Suppressor macrophage (primary cell): Measurements from ENCODE around the gene ANKRD6.
A peak's percentile ranks its signal among the peaks of the same experiment; 100 is the strongest.

ENCODE experiments used
- DNase-seq, 4 experiments: peaks; one replicate each; pipeline ENCODE4 v3.0.0-alpha.2; 2020 to 2022

The ANKRD6 gene

GRCh38 chr6:89475101-89475500 lies 42.1 kb downstream of the ANKRD6 start:
- peak in 2 of 4 experiments; percentile 39 to 55 for DNase-seq

GRCh38 chr6:89475634-89476033 lies 42.7 kb downstream of the ANKRD6 start:
- DNase-seq: peak; percentile 5 to 30 (median 14)

- DNase-seq: peak; percentile 36 to 75 (median 53)
Measured at GRCh38 chr6:89479897-89480296, 46.9 kb downstream of the ANKRD6 start.

DNA sequence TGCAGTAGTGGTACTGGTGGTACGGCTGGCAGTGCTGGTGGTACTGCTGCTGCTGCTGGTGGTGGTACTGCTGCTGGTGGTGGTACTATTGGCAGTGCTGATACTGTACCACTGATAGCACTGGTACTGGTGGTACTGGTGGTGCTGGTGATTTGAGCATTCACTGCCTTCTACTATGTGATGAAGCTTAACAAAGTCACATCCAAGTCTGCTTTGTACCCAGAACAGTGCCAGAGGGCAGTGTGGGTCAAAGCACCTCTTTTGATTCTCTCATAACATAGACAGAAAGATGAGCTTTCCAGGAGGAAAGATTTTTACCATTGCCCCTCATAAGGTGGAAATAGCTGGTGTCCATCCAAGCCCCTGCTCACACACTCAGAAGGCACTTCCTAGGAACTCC lies 48.7 kb downstream of the ANKRD6 start:
- no peak for DNase-seq

DNA sequence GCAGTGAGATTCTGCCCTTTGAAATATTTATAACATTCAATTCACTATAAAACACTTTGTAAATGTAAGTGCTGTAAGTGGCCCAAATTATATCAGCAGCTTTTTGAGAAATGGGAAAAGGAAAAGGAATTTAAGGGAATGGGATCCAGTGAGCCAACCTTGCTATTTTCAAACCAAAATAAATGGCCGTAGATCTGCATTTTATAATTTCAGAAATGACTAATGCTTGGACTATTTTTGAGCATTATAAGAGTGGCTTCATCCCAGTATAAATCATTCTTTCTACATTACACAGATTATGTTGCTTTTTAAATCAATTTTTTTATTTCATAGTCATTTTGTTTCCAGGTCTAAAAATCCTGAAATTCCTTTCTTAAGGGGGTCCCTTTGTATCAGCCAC lies 49.2 kb downstream of the ANKRD6 start:
- no peak for DNase-seq

GRCh38 chr6:89483111-89483720 lies 50.3 kb downstream of the ANKRD6 start:
- DNase-seq: no peak

- DNase-seq: no peak
Measured at GRCh38 chr6:89485320-89485719, 52.4 kb downstream of the ANKRD6 start.

DNA sequence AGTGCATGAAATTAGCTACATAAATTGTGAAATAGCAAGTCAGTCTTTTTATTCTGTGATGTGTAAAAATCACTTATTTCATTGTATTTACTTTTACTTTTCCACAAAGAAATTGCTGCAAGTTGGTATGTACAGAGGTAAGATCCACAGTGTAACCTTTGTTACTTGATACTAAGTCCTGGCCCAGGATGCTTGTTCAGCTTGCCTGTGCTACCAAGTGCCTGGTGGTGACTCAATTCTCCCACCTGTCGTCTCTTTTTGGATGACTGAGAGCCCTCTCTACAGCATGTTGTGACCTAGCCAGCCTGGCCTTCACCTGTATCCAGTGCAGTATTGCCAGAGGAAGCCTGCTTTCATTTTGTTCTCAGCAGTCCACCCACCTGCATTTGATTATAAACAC lies 54.9 kb downstream of the ANKRD6 start:
- no peak for DNase-seq

- DNase-seq: no peak
Measured at GRCh38 chr6:89488438-89488837, 55.5 kb downstream of the ANKRD6 start.

- DNase-seq: no peak
Measured at GRCh38 chr6:89489078-89489477, 56.1 kb downstream of the ANKRD6 start.

- no peak for DNase-seq
Measured at GRCh38 chr6:89492025-89492640, 59.2 kb downstream of the ANKRD6 start.

DNA sequence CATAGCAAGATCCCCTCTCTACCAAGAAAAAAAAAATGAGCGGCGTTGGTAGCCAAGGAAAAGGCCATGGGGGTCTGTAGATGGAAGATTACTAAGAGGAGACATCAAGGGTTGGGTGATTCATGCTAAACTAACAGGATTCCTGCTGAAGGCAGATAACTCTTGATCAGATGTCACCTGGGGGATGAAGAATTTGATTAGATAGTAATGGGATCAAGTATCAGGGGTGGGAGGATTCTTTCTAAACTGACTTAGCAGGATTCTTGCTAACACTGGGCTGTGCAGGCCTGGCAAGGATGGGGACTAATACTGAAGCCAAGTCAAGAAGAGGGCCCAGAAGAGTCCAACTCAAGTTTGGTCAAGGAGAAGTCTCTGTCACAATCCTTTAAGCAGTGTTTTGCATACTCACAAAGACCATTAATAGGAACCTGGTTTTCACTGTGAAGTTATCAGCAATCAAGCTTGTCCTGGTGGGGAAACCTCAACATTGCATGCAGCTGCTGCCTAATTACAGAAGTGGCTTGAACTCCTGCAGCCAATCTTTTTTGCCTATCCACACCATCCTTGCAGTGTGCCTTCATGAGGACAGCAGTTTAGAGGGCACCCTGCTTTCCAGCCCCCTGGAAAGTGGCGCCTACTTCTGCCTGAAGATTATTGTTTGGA lies 61.3 kb downstream of the ANKRD6 start:
- DNase-seq: no peak

GRCh38 chr6:89495961-89496535 lies 63.1 kb downstream of the ANKRD6 start:
- DNase-seq: no peak

DNA sequence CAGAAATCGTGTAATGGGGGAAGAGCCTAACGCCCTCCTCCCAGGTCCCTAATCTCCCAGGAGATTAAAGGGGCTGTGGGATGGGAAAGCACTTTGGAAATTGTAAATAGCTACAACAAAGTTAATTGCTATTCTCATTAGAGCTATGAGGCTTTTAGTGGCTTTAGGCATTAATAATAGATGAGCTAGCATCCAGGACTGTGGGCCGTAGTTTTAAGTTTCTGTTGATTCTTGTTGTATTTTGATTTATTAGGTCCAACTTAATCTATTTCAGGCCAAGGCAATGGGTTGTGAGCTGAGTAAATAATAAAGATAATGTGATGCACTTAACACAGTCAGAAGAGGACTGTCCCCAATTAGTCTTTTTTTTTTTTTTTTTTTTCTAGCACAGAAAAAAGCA lies 67.7 kb downstream of the ANKRD6 start:
- DNase-seq: no peak

- no peak for DNase-seq
Measured at GRCh38 chr6:89501222-89501621, 68.3 kb downstream of the ANKRD6 start.

GRCh38 chr6:89501753-89502152 lies 68.8 kb downstream of the ANKRD6 start:
- no peak for DNase-seq

DNA sequence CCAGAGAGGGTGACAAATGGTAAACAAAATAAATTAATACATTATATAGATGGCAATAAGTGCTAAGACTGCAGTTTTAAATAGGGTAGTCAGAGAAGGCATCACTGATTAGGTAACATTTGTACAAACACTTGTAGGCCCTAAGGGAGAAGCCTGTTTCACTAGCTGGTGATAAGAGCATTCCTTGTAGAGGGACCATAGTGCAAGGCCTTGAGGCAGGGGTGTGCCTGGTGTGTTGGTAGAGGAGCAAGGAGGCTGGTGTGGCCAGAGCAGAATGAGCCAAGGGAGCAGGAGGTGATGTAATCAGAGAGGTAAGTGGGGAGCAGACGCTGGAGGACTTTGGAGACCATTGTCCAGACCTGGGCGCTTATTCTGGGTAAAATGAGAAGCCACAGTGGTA lies 70.7 kb downstream of the ANKRD6 start:
- DNase-seq: no peak

GRCh38 chr6:89505847-89506246 lies 72.9 kb downstream of the ANKRD6 start:
- DNase-seq: no peak

- DNase-seq: no peak
Measured at GRCh38 chr6:89506716-89507617, 74.0 kb downstream of the ANKRD6 start.

DNA sequence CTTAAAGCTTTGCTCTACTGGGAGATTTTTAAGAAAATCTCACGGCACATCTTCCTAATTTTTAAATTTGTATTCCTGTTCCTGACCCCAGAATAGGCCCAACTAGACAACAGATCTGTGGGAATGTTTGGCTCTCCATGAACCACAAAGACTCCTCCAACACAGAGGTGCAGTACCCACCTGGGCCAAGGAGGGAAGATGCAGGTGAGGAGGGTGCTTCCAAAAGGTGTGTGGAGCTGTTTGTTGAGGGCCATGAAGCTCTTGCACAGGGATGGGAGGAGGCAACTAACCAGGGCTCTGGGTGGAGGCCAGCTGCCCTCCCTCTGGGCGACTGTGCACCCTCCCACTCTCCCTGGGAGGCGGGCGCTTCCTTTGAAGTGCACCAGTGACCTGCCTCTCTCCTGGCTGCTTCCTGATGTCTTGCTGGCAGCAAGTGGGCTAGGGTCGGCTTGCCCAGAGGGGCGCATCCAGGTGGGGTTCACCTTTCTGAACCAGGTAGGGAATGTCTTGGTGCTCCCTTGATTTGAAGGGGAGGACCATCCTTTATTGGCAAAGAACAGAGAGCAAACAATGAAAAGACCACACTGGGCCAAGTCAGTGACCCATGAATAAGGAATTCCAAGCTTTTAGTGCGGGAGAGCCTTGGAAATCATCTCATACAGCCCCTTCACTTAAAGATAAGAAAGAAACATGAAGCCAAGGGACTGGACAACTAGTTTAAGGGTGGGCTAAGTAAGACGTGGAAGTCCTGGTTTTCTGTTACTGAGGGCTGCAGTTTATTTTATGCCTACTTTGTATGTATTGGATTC lies 76.0 kb downstream of the ANKRD6 start:
- DNase-seq: peak in 1 of 4 experiments; percentile 2

DNA sequence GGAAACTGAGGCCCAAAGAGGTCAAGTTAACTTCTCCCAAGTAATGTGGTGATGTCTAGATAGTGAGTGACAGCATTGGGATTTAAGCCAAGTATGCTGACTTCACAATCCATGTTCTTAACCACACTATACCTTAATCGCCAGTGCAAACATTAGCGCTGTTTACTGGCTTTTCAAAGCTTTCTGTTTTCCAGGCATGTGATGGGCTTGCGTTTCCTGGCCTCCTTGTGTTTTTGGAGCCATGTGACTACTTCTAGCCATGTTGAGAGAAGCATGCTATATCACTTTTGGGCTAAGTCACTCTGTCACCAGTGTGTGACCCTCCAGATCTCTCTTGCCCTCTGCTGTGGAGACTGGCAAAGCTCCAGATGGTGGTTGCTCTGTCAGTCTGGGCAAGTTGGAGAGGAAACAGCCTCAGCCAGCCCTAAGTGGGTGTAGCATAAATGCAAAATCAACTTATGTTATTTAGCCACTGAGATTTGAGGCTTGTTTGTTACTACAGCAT lies 76.9 kb downstream of the ANKRD6 start:
- DNase-seq: peak; percentile 41 to 66 (median 52)

- DNase-seq: no peak
Measured at GRCh38 chr6:89510393-89510792, 77.4 kb downstream of the ANKRD6 start.
